HL-60 (cell line): ENCODE measurements around the gene SLC25A25.
"Not testable (repeated sequence)": the region's sequence is repeated elsewhere in the genome, so short reads cannot be mapped to it uniquely, and the experiment has no call there.

Source experiments
- CTCF ChIP-seq: IDR thresholded peaks from one replicate; pipeline ENCODE4 v1.5.1; 2011; ENCODE audit warnings: low read length, control low read depth, inconsistent platforms; ENCODE audit not compliant: insufficient read depth
- GABPA ChIP-seq: IDR thresholded peaks from 2 replicates; pipeline ENCODE4 v1.6.1; 2012; ENCODE audit warnings: low read depth
- POLR2AphosphoS5 ChIP-seq: IDR thresholded peaks from 2 replicates; pipeline ENCODE4 v1.6.1; 2012; ENCODE audit warnings: low read depth
- REST ChIP-seq: IDR thresholded peaks from 2 replicates; pipeline ENCODE4 v1.6.1; 2012; ENCODE audit warnings: low read depth; ENCODE audit not compliant: insufficient replicate concordance
- SPI1 ChIP-seq: IDR thresholded peaks from 2 replicates; pipeline ENCODE4 v1.6.1; 2012; ENCODE audit warnings: low read depth, mild to moderate bottlenecking, borderline replicate concordance

GRCh38 chr9:128045409-128045808, 22.6 kb upstream of the SLC25A25 start:
- not testable (repeated sequence) for TF ChIP-seq CTCF, POLR2AphosphoS5, GABPA, REST, SPI1
